Stimulated activated naive B cell treated with anti-CD40 and anti-IgM and Interleukin-4, amounts not matched to agents 10 μg/mL and 1 μg/mL and 100 μg/mL, for 72 hours (primary cell): ENCODE data around the gene CSNK2A1.
"Not testable (repeated sequence)": the region's sequence is repeated elsewhere in the genome, so short reads cannot be mapped to it uniquely, and the experiment has no call there.

Experiments used
- ATAC-seq, 2 donors: fragments of 150-1000 bp; cut with Tn5 transposase; replicated peaks; 2 replicates each; pipeline ENCODE4 v1.10.0; 2021; ENCODE audit warnings: moderate library complexity in 1 of 2
- DNase-seq: peaks from one replicate; pipeline ENCODE4 v3.0.0; 2021
- H3K27ac Mint-ChIP-seq: one replicate; pipeline ENCODE4 v1.8.0; 2022; ENCODE audit warnings: mild to moderate bottlenecking, mixed read lengths
- H3K27me3 Mint-ChIP-seq, 2 donors: one replicate each; pipeline ENCODE4 v1.8.0; 2022; ENCODE audit warnings: mixed read lengths in 2 of 2
- H3K36me3 Mint-ChIP-seq, 2 donors: one replicate each; pipeline ENCODE4 v1.8.0; 2022; ENCODE audit warnings: mixed read lengths in 2 of 2, mild to moderate bottlenecking in 1 of 2
- H3K4me1 Mint-ChIP-seq, 2 donors: one replicate each; pipeline ENCODE4 v1.8.0; 2022; ENCODE audit warnings: mixed read lengths in 2 of 2, mild to moderate bottlenecking in 1 of 2
- H3K4me3 Mint-ChIP-seq, 2 donors: one replicate each; pipeline ENCODE4 v1.8.0; 2022; ENCODE audit warnings: mild to moderate bottlenecking in 2 of 2, mixed read lengths in 2 of 2, moderate library complexity in 1 of 2
- H3K9me3 Mint-ChIP-seq, 2 donors: one replicate each; pipeline ENCODE4 v1.8.0; 2022; ENCODE audit warnings: mixed read lengths in 2 of 2, mild to moderate bottlenecking in 1 of 2

CSNK2A1 gene

GRCh38 chr20:478010-478948 is 65.3 kb downstream of the CSNK2A1 start:
- Mint-ChIP-seq H3K4me3 (no peak overlapping the region), H3K27ac (no peak overlapping the region), H3K9me3 (no peaks in the 10 kb centered on the region), H3K27me3 (no peaks in the 10 kb centered on the region), H3K4me1 (peaks cover 8 to 12% of the 10 kb centered on the region in 2 donors), H3K36me3 (peaks cover 26 to 50% of the 10 kb centered on the region in 2 donors)
- ATAC-seq (no peak), DNase-seq (no peak)

GRCh38 chr20:476561-477249 is 66.9 kb downstream of the CSNK2A1 start:
- peaks cover 10 to 20% of the 10 kb centered on the region in 2 donors for H3K4me1 Mint-ChIP-seq
- not testable (repeated sequence) for H3K27ac Mint-ChIP-seq, DNase-seq, H3K4me3 Mint-ChIP-seq, H3K9me3 Mint-ChIP-seq, ATAC-seq, H3K27me3 Mint-ChIP-seq
- peaks cover 31 to 49% of the 10 kb centered on the region in 2 donors for H3K36me3 Mint-ChIP-seq

GRCh38 chr20:475463-476357 is 67.9 kb downstream of the CSNK2A1 start:
- peak overlapping the region; percentile 62 for H3K27ac Mint-ChIP-seq
- H3K9me3 Mint-ChIP-seq: no peaks in the 10 kb centered on the region
- peaks cover 32 to 47% of the 10 kb centered on the region in 2 donors for H3K36me3 Mint-ChIP-seq
- H3K4me3 Mint-ChIP-seq: no peak overlapping the region
- ATAC-seq (no peak), DNase-seq (no peak)
- peaks cover 10 to 20% of the 10 kb centered on the region in 2 donors for H3K4me1 Mint-ChIP-seq
- H3K27me3 Mint-ChIP-seq: no peaks in the 10 kb centered on the region

- ATAC-seq (no peak), DNase-seq (no peak)
- no peak overlapping the region for H3K27ac Mint-ChIP-seq
- no peak overlapping the region for H3K4me3 Mint-ChIP-seq
- H3K4me1 Mint-ChIP-seq: peaks cover 10 to 20% of the 10 kb centered on the region in 2 donors
- peaks cover 28 to 42% of the 10 kb centered on the region in 2 donors for H3K36me3 Mint-ChIP-seq
- H3K9me3 Mint-ChIP-seq: peaks cover 0 to 6% of the 10 kb centered on the region in 2 donors
- peaks cover 0 to 2% of the 10 kb centered on the region in 2 donors for H3K27me3 Mint-ChIP-seq
Measured at GRCh38 chr20:474581-474980, 69.0 kb downstream of the CSNK2A1 start.

- Mint-ChIP-seq H3K9me3 (peaks cover 0 to 6% of the 10 kb centered on the region in 2 donors), H3K4me3 (no peak overlapping the region), H3K27ac (no peak overlapping the region), H3K27me3 (peaks cover 8 to 9% of the 10 kb centered on the region in 2 donors), H3K36me3 (peaks cover 21 to 32% of the 10 kb centered on the region in 2 donors), H3K4me1 (peaks cover 6 to 13% of the 10 kb centered on the region in 2 donors)
- no peak for DNase-seq
- ATAC-seq: no peak
Measured at GRCh38 chr20:472889-473292, 70.7 kb downstream of the CSNK2A1 start.

GRCh38 chr20:472137-472846 is 71.3 kb downstream of the CSNK2A1 start:
- H3K27ac Mint-ChIP-seq: no peak overlapping the region
- ATAC-seq: no peak
- peaks cover 6 to 13% of the 10 kb centered on the region in 2 donors for H3K4me1 Mint-ChIP-seq
- no peak overlapping the region for H3K4me3 Mint-ChIP-seq
- DNase-seq: no peak
- H3K9me3 Mint-ChIP-seq: peaks cover 0 to 6% of the 10 kb centered on the region in 2 donors
- peaks cover 20 to 29% of the 10 kb centered on the region in 2 donors for H3K36me3 Mint-ChIP-seq
- peaks cover 10 to 12% of the 10 kb centered on the region in 2 donors for H3K27me3 Mint-ChIP-seq

GRCh38 chr20:469746-470490 is 73.7 kb downstream of the CSNK2A1 start:
- Mint-ChIP-seq H3K9me3 (peaks cover 0 to 6% of the 10 kb centered on the region in 2 donors), H3K27ac (no peak overlapping the region), H3K27me3 (peaks cover 12 to 14% of the 10 kb centered on the region in 2 donors), H3K4me3 (no peak overlapping the region), H3K4me1 (peaks cover 6 to 13% of the 10 kb centered on the region in 2 donors), H3K36me3 (peaks cover 20 to 25% of the 10 kb centered on the region in 2 donors)
- ATAC-seq (no peak), DNase-seq (no peak)

- Mint-ChIP-seq H3K27ac (no peak overlapping the region), H3K36me3 (peaks cover 6 to 8% of the 10 kb centered on the region in 2 donors), H3K27me3 (peaks cover 12 to 14% of the 10 kb centered on the region in 2 donors), H3K4me3 (no peak overlapping the region), H3K4me1 (peaks cover 6 to 9% of the 10 kb centered on the region in 2 donors), H3K9me3 (peaks cover 0 to 6% of the 10 kb centered on the region in 2 donors)
- ATAC-seq (no peak), DNase-seq (no peak)
Measured at GRCh38 chr20:467755-468154, 75.8 kb downstream of the CSNK2A1 start.

GRCh38 chr20:462199-462991 is 81.2 kb downstream of the CSNK2A1 start, which contains the start of gene TBC1D20:
TSS of gene TBC1D20 (minus strand) at chr20:462533. CDS start at chr20:462405, 128 bp downstream.
- Mint-ChIP-seq H3K36me3 (peaks cover 0 to 6% of the 10 kb centered on the region in 2 donors), H3K27ac (peak within 1 kb of the TSS; percentile 90)

GRCh38 chr20:461254-462198 is 82.1 kb downstream of the CSNK2A1 start:
- H3K36me3 Mint-ChIP-seq: peaks cover 0 to 8% of the 10 kb centered on the region in 2 donors
- DNase-seq (peak; percentile 47), ATAC-seq (peak; percentile 50 to 56)
- H3K4me1 Mint-ChIP-seq: peaks cover 20 to 42% of the 10 kb centered on the region in 2 donors
- H3K27me3 Mint-ChIP-seq: no peaks in the 10 kb centered on the region
- H3K27ac Mint-ChIP-seq: peak overlapping the region; percentile 88
- H3K9me3 Mint-ChIP-seq: no peaks in the 10 kb centered on the region
- peak overlapping the region; percentile 81 to 93 for H3K4me3 Mint-ChIP-seq

More at GRCh38 chr20:462199-462991, 81.2 kb downstream of the CSNK2A1 start, which contains the start of gene TBC1D20:
- DNase-seq (peak; percentile 76), ATAC-seq (peak; percentile 95 to 97)
- Mint-ChIP-seq H3K4me3 (peak within 1 kb of the TSS; percentile 81 to 93), H3K9me3 (no peaks in the 10 kb centered on the region), H3K27me3 (peaks cover 3% of the 10 kb centered on the region in 2 donors), H3K4me1 (peaks cover 18 to 40% of the 10 kb centered on the region in 2 donors)

- no peaks in the 10 kb centered on the region for H3K9me3 Mint-ChIP-seq
- no peak for ATAC-seq
- no peak overlapping the region for H3K27ac Mint-ChIP-seq
- H3K36me3 Mint-ChIP-seq: peaks cover 2 to 8% of the 10 kb centered on the region in 2 donors
- peaks cover 22 to 42% of the 10 kb centered on the region in 2 donors for H3K4me1 Mint-ChIP-seq
- peak overlapping the region; percentile 11 to 25 for H3K4me3 Mint-ChIP-seq
- no peaks in the 10 kb centered on the region for H3K27me3 Mint-ChIP-seq
- DNase-seq: no peak
Measured at GRCh38 chr20:460707-461106, 82.9 kb downstream of the CSNK2A1 start.
